GM18520 (cell line): Measurements from ENCODE around the gene GALR2.
"Not testable (repeated sequence)": the region's sequence is repeated elsewhere in the genome, so short reads cannot be mapped to it uniquely, and the experiment has no call there.

Source experiments
- ATAC-seq: cut with Tn5 transposase; IDR thresholded peaks from one replicate; pipeline ENCODE4 v1.9.1; 2021; ENCODE audit not compliant: unreplicated experiment

Gene GALR2

GRCh38 chr17:76049836-76050537, 24.6 kb upstream of the GALR2 start:
- no peak for ATAC-seq

- ATAC-seq = no peak
These were observed 23.8 kb upstream of the GALR2 start for GRCh38 chr17:76050538-76051467.

GRCh38 chr17:76051561-76051960, 23.0 kb upstream of the GALR2 start:
- no peak for ATAC-seq

GRCh38 chr17:76053246-76054111, 21.1 kb upstream of the GALR2 start:
- ATAC-seq = no peak

- ATAC-seq = no peak
These were observed 20.5 kb upstream of the GALR2 start for GRCh38 chr17:76054112-76054476.

- no peak for ATAC-seq
These were observed 17.7 kb upstream of the GALR2 start for GRCh38 chr17:76056882-76057281.

GRCh38 chr17:76058264-76058663, 16.3 kb upstream of the GALR2 start:
- ATAC-seq = not testable (repeated sequence)

GRCh38 chr17:76063875-76064546, 10.6 kb upstream of the GALR2 start:
- ATAC-seq = no peak

- no peak for ATAC-seq
These were observed 8.8 kb upstream of the GALR2 start for GRCh38 chr17:76065775-76066174.

- ATAC-seq = no peak
These were observed 2.9 kb upstream of the GALR2 start for GRCh38 chr17:76071531-76072147.

GRCh38 chr17:76072148-76072858, 2.3 kb upstream of the GALR2 start, which contains the start of gene SRP68:
Gene SRP68 (minus strand): TSS chr17:76072517. CDS start chr17:76072491, 26 bp downstream.
- peak; percentile 77 for ATAC-seq

- ATAC-seq = no peak
These were observed 974 bp downstream of the GALR2 start for GRCh38 chr17:76075364-76076145.

GRCh38 chr17:76076146-76076764, 1.7 kb downstream of the GALR2 start:
- ATAC-seq = no peak

GRCh38 chr17:76076765-76077583, 2.4 kb downstream of the GALR2 start:
- no peak for ATAC-seq

GRCh38 chr17:76077584-76078110, 3.1 kb downstream of the GALR2 start:
- ATAC-seq = no peak

GRCh38 chr17:76078370-76078769, 3.8 kb downstream of the GALR2 start:
- ATAC-seq = not testable (repeated sequence)

- no peak for ATAC-seq
These were observed 4.4 kb downstream of the GALR2 start, which contains the start of gene ZACN for GRCh38 chr17:76078860-76079534. Gene ZACN (plus strand): TSS chr17:76079182. CDS start chr17:76079265, 83 bp downstream.
